ENCODE measurements around the gene SLCO4A1. TPM values are rescaled to one million over a fixed set of nuclear protein-coding genes. Genes with fewer than 3 reads are reported as not detected.
A peak's percentile ranks its signal among the peaks of the same experiment; 100 is the strongest.

The SLCO4A1 gene
- total and polyA plus RNA-seq, 9 of the 15 experiments (the other 6 are each of a cell fraction or from before 2014, with no cell fraction given) = 1.6 to 21.9 (median 12.8) TPM

GRCh38 chr20:62609279-62609720 lies 33.0 kb upstream of the SLCO4A1 start:
- no peak for ATAC-seq
- no peak overlapping the region; a peak in 1 of 4 replicates for H3K9ac ChIP-seq (ENCODE audit: insufficient read depth in 1 of 2, low read depth in 2 of 2, low read length in 2 of 2)
- no peak for FAIRE-seq
- no peaks in the 10 kb centered on the region for H3K79me2 ChIP-seq (ENCODE audit: control insufficient read depth, insufficient read depth, low read length)
- ChIA-PET CTCF (ENCODE audit: low intra/inter-chr PET ratio) (no interaction called here), POLR2A (interaction anchor here (0.7 to 2.6 kb wide), 2 partner anchors 8 to 243 kb away, joined by 3 to 11 read pairs; no protein-coding TSS in a partner anchor)
- H3K9me1 ChIP-seq (ENCODE audit: control insufficient read depth, insufficient read depth, low read length) = no peaks in the 10 kb centered on the region
- BruUV-seq (replicated peaks) = no TSS peak
- no peak for DNase-seq (ENCODE audit: extremely low read depth in 1 of 4, low spot score in 3 of 4)
- no peak overlapping the region for H2AFZ ChIP-seq (ENCODE audit: low read depth, low read length)
- WGBS (ENCODE audit: insufficient coverage, low coverage, missing lambda C conversion rate) = 7% methylated on average over 11 of the region's 11 CpGs
- in situ Hi-C loops (cut with MboI) = no loop called here
- H3K36me3 ChIP-seq (ENCODE audit: control insufficient read depth, insufficient read depth, low read length) = no peaks in the 10 kb centered on the region
- no peak overlapping the region for H3K4me3 ChIP-seq
- peaks cover 9% of the 10 kb centered on the region for H3K9me3 ChIP-seq (replicated peaks; ENCODE audit: control insufficient read depth, insufficient read depth, low read depth, low read length)
- H3K4me2 ChIP-seq (ENCODE audit: insufficient read depth, low read length) = no peak overlapping the region
- no peak overlapping the region for H3K27ac ChIP-seq (ENCODE audit: extremely low read depth, low read depth, low read length)
- intact Hi-C loops (cut with micrococcal nuclease) = no loop called here
- H3K4me1 ChIP-seq (replicated peaks in 1 of 2; ENCODE audit: control insufficient read depth in 2 of 2, insufficient read depth in 2 of 2, low read length in 2 of 2) = peaks cover 0 to 30% of the 10 kb centered on the region in 2 experiments; a peak in 2 of 5 replicates
- peaks cover 40 to 74% of the 10 kb centered on the region in 2 experiments for H3K27me3 ChIP-seq (ENCODE audit: control insufficient read depth in 2 of 2, insufficient read depth in 2 of 2, low read length in 2 of 2)
- 0 out of 2 replicates have a peak, but pooled peaks cover 17% of the 10 kb centered on the region for H4K20me1 ChIP-seq (replicated peaks; ENCODE audit: control insufficient read depth, insufficient read depth, low read length)
- no peak for TF ChIP-seq RFX1 (IDR thresholded peaks at IDR 0.05)
- no peak for TF ChIP-seq MYBL2 (IDR thresholded peaks at IDR 0.05; ENCODE audit: low read depth)
- TF ChIP-seq MYBL2 (CRISPR knock-in tag; IDR thresholded peaks at IDR 0.05; ENCODE audit: borderline replicate concordance) = no peak
- TF ChIP-seq CBFA2T3 (IDR thresholded peaks at IDR 0.05) = 0 out of 2 replicates have a peak, but pooled peaks have one; percentile 23
- no peak for TF ChIP-seq GTF2A2 (tag; IDR thresholded peaks at IDR 0.05)
- TF ChIP-seq ZNF347 (CRISPR knock-in tag; IDR thresholded peaks at IDR 0.05; ENCODE audit: low read depth) = no peak
- peak; percentile 51 for TF ChIP-seq EGR1 (conservative IDR thresholded peaks at IDR 0.05)
- no peak for TF ChIP-seq ZNF584 (CRISPR knock-in tag; IDR thresholded peaks at IDR 0.05; ENCODE audit: low read depth)
- no peak for TF ChIP-seq CEBPZ (IDR thresholded peaks at IDR 0.05; ENCODE audit: borderline replicate concordance, low read depth, low read length)

All from K562 (cell line).